ENCODE results near the gene SH3PXD2A. TPM values are rescaled to one million over a fixed set of nuclear protein-coding genes. Genes with fewer than 3 reads are reported as not detected.

The SH3PXD2A gene
- total and polyA plus RNA-seq, 2 of the 4 experiments (the other 2 are of a cell fraction), result 6.3 to 23.0 TPM

DNA sequence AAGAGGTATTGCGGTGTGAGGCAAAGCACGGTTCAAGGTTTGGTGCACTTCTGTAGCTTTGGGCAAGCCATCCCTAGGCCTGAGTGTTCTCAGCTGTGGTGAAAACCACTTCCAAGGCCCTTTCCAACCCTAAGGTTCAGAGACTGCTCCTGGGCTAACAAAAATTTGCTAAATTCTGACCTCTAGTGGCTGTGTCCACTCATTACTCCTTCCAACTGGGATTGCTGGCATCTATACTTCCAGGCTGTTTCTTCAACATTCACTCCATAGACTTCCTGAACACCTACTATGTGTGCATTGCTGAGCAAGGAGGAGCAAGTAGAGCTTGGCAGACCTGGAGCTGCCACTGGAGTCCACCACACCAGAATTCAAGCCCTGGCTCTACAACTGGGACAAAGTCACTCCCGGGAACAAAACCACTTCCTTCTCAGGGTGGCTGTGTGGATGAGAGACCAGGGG lies 29.3 kb upstream of the SH3PXD2A start:
- peak overlapping the region; percentile 62; the same call in 1 of the 2 replicates for H2AK5ac ChIP-seq (ENCODE audit: low read depth, low read length)

More for the DNA sequence above, 29.3 kb upstream of the SH3PXD2A start:
- Histone ChIP-seq H3K79me1 (ENCODE audit: low read depth in 1 of 2, low read length in 2 of 2) (no peaks in the 10 kb centered on the region), H2BK120ac (ENCODE audit: low read depth, low read length) (no peak overlapping the region), H3K23ac (ENCODE audit: low read depth, low read length) (no peak overlapping the region), H3K4me3 (ENCODE audit: insufficient read depth, low read depth, low read length) (no peak overlapping the region), H3K9me1 (ENCODE audit: insufficient read depth, low read length) (no peaks in the 10 kb centered on the region), H2BK5ac (ENCODE audit: low read depth, low read length, poor library complexity, severe bottlenecking) (no peak overlapping the region), H3K18ac (ENCODE audit: low read depth, low read length) (no peak overlapping the region), H3K9ac (ENCODE audit: low read depth, low read length) (no peak overlapping the region), H3K27ac (ENCODE audit: insufficient read depth, low read length) (no peak overlapping the region), H3K4me2 (ENCODE audit: low read depth, low read length) (no peak overlapping the region), H4K8ac (ENCODE audit: low read depth in 2 of 2, low read length in 2 of 2) (peak overlapping the region in 1 of 2 experiments; percentile 16; a peak in 1 of 4 replicates), H4K5ac (ENCODE audit: low read depth, low read length) (no peak overlapping the region), H2BK15ac (ENCODE audit: low read depth, low read length) (no peak overlapping the region), H3K14ac (replicated peaks; ENCODE audit: low read depth, low read length) (no peak overlapping the region), H4K91ac (ENCODE audit: insufficient read depth, low read depth, low read length) (no peak overlapping the region), H3K27me3 (ENCODE audit: control insufficient read depth, insufficient read depth, low read length) (no peaks in the 10 kb centered on the region), H3K9me3 (ENCODE audit: control insufficient read depth, insufficient read depth, low read length) (no peaks in the 10 kb centered on the region), H3K4ac (ENCODE audit: low read depth, low read length) (0 out of 2 replicates have a peak overlapping the region, but pooled peaks have one; percentile 6), H4K20me1 (ENCODE audit: insufficient read depth, low read length) (peaks cover 9% of the 10 kb centered on the region), H3K36me3 (ENCODE audit: control insufficient read depth, insufficient read depth, low read length) (peaks cover 13% of the 10 kb centered on the region), H3K4me1 (ENCODE audit: control insufficient read depth, insufficient read depth, low read length) (peaks cover 12% of the 10 kb centered on the region; the same call in 1 of the 2 replicates), H2AK9ac (replicated peaks; ENCODE audit: low read depth, low read length, poor library complexity) (no peak overlapping the region), H3K56ac (ENCODE audit: extremely low read depth, insufficient read depth, low read length) (no peak overlapping the region), H2BK20ac (ENCODE audit: low read depth, low read length) (no peak overlapping the region), H2AFZ (replicated peaks; ENCODE audit: low read length, poor library complexity) (peak overlapping the region; percentile 29)
- peak; percentile 60 for DNase-seq
- BruUV-seq (replicated peaks), result no TSS peak
- ChIA-PET CTCF (interaction anchor here (0.5 to 2.1 kb wide), 5 partner anchors 8 to 680 kb away, joined by 3 to 8 read pairs (median 4); no protein-coding TSS in a partner anchor), POLR2A (ENCODE audit: unreplicated experiment) (no interaction called here)
- intact Hi-C loops (cut with micrococcal nuclease), result loop anchor here (1.0 to 5.0 kb wide), 6 partner anchors 143 to 468 kb away; partner anchors contain the start of genes CFAP58, GSTO1 and ITPRIP
- 20% methylated on average over 1 of the region's 3 CpGs; no CpG with 5 or more reads in 1 of the 2 experiments for WGBS, 2 experiments (ENCODE audit: extremely low coverage in 2 of 2, insufficient read length in 1 of 2)
- dilution Hi-C loops (cut with HindIII; ENCODE audit: low sequenced_read_pairs, unreplicated experiment), result no loop called here
- TF ChIP-seq, protein P1, sequence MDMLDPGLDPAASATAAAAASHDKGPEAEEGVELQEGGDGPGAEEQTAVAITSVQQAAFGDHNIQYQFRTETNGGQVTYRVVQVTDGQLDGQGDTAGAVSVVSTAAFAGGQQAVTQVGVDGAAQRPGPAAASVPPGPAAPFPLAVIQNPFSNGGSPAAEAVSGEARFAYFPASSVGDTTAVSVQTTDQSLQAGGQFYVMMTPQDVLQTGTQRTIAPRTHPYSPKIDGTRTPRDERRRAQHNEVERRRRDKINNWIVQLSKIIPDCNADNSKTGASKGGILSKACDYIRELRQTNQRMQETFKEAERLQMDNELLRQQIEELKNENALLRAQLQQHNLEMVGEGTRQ (IDR thresholded peaks at IDR 0.05; ENCODE audit: low read depth, low read length), result no peak
- TF ChIP-seq SMC3 (IDR thresholded peaks at IDR 0.05; ENCODE audit: low read depth, low read length) (peak; percentile 93), FOS (IDR thresholded peaks at IDR 0.05; ENCODE audit: low read depth, low read length) (no peak), CHD1 (IDR thresholded peaks at IDR 0.05; ENCODE audit: low read depth, low read length) (no peak), MXI1 (IDR thresholded peaks at IDR 0.05; ENCODE audit: borderline replicate concordance, low read depth, low read length) (no peak), RAD21 (IDR thresholded peaks at IDR 0.05; ENCODE audit: low read length) (peak; percentile 85)
- TF ChIP-seq, protein P2, sequence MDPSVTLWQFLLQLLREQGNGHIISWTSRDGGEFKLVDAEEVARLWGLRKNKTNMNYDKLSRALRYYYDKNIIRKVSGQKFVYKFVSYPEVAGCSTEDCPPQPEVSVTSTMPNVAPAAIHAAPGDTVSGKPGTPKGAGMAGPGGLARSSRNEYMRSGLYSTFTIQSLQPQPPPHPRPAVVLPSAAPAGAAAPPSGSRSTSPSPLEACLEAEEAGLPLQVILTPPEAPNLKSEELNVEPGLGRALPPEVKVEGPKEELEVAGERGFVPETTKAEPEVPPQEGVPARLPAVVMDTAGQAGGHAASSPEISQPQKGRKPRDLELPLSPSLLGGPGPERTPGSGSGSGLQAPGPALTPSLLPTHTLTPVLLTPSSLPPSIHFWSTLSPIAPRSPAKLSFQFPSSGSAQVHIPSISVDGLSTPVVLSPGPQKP (IDR thresholded peaks at IDR 0.05; ENCODE audit: borderline replicate concordance, low read depth, low read length), result no peak
- TF ChIP-seq, protein P3, sequence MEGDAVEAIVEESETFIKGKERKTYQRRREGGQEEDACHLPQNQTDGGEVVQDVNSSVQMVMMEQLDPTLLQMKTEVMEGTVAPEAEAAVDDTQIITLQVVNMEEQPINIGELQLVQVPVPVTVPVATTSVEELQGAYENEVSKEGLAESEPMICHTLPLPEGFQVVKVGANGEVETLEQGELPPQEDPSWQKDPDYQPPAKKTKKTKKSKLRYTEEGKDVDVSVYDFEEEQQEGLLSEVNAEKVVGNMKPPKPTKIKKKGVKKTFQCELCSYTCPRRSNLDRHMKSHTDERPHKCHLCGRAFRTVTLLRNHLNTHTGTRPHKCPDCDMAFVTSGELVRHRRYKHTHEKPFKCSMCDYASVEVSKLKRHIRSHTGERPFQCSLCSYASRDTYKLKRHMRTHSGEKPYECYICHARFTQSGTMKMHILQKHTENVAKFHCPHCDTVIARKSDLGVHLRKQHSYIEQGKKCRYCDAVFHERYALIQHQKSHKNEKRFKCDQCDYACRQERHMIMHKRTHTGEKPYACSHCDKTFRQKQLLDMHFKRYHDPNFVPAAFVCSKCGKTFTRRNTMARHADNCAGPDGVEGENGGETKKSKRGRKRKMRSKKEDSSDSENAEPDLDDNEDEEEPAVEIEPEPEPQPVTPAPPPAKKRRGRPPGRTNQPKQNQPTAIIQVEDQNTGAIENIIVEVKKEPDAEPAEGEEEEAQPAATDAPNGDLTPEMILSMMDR (conservative IDR thresholded peaks at IDR 0.05; ENCODE audit: low read depth, low read length), result peak; percentile 78
- peak; percentile 72 for ATAC-seq (ENCODE audit: low read depth)
- in situ Hi-C loops (cut with MboI; ENCODE audit: low sequenced_read_pairs), result loop anchor here (5.0 kb wide), 3 partner anchors 172 to 323 kb away; partner anchors contain the start of gene SFR1
